CD14-positive monocyte (primary cell): Measurements from ENCODE around the gene SPRY1. TPM values are rescaled to one million over a fixed set of nuclear protein-coding genes. Genes with fewer than 3 reads are reported as not detected.

Experiments
- DNase-seq, 3 donors: peaks; one replicate each; pipeline ENCODE4 v3.0.0-alpha.2; 2011 to 2022
- H2AFZ ChIP-seq: 2 replicates; pipeline ENCODE4 v1.6.0; 2012; ENCODE audit warnings: mild to moderate bottlenecking, low read depth, low read length, inconsistent platforms; ENCODE audit not compliant: insufficient read depth, poor library complexity, severe bottlenecking
- H3K27ac ChIP-seq, 2 donors: 1 replicate in 1 of 2; 2 replicates in 1 of 2; pipeline ENCODE4 v1.5.1; 2012 to 2013; ENCODE audit warnings: low read length in 2 of 2, control low read depth in 1 of 2, inconsistent platforms in 1 of 2, low read depth in 1 of 2, mild to moderate bottlenecking in 1 of 2
- H3K27me3 ChIP-seq, 2 donors: one replicate each; pipeline versions ENCODE4 v1.6.0 to v1.6.1; 2011 to 2013; ENCODE audit warnings: low read length in 2 of 2; ENCODE audit not compliant: control insufficient read depth in 2 of 2, insufficient read depth in 2 of 2
- H3K36me3 ChIP-seq, 2 donors: replicated peaks in 1 of 2; 1 replicate in 1 of 2; 2 replicates in 1 of 2; pipeline versions ENCODE4 v1.5.1 to v1.6.1; 2012 to 2013; ENCODE audit warnings: low read length in 2 of 2, control low read depth in 1 of 2, inconsistent platforms in 1 of 2, mild to moderate bottlenecking in 1 of 2; ENCODE audit not compliant: insufficient read depth in 2 of 2, control insufficient read depth in 1 of 2
- H3K4me1 ChIP-seq, 2 donors: 1 replicate in 1 of 2; 2 replicates in 1 of 2; pipeline versions ENCODE4 v1.5.1 to v1.6.1; 2012 to 2013; ENCODE audit warnings: low read length in 2 of 2, control low read depth in 1 of 2, inconsistent platforms in 1 of 2, mild to moderate bottlenecking in 1 of 2, moderate library complexity in 1 of 2; ENCODE audit not compliant: insufficient read depth in 2 of 2, control insufficient read depth in 1 of 2
- H3K4me2 ChIP-seq: replicated peaks from 2 replicates; pipeline ENCODE3; 2012; ENCODE audit warnings: low read length, moderate library complexity, mild to moderate bottlenecking; ENCODE audit not compliant: poor library complexity, severe bottlenecking; ENCODE audit errors: extremely low read depth
- H3K4me3 ChIP-seq, 3 experiments: fragments of 200-600 bp in 1 of 3; sonication (generic) in 1 of 3; replicated peaks in 1 of 3; 1 replicate in 2 of 3; 2 replicates in 1 of 3; pipeline ENCODE4 v1.5.1; 2011 to 2013; ENCODE audit warnings: low read length in 3 of 3, mild to moderate bottlenecking in 3 of 3, control low read depth in 2 of 3, low read depth in 2 of 3, inconsistent platforms in 1 of 3, moderate library complexity in 1 of 3
- H3K79me2 ChIP-seq: 2 replicates; pipeline ENCODE4 v1.6.0; 2012; ENCODE audit warnings: mild to moderate bottlenecking, control low read depth, inconsistent platforms, low read length, moderate library complexity; ENCODE audit not compliant: insufficient read depth
- H3K9ac ChIP-seq: 2 replicates; pipeline ENCODE4 v1.6.0; 2017; ENCODE audit warnings: low read length, mild to moderate bottlenecking; ENCODE audit not compliant: insufficient read depth, poor library complexity, severe bottlenecking
- H3K9me3 ChIP-seq, 2 donors: replicated peaks in 1 of 2; 1 replicate in 1 of 2; 2 replicates in 1 of 2; pipeline versions ENCODE4 v1.5.1 to v1.6.1; 2012 to 2013; ENCODE audit warnings: low read length in 2 of 2, control low read depth in 1 of 2; ENCODE audit not compliant: control insufficient read depth in 1 of 2, insufficient read depth in 1 of 2
- H4K20me1 ChIP-seq: 2 replicates; pipeline ENCODE4 v1.6.0; 2012; ENCODE audit warnings: mild to moderate bottlenecking, low read length, control low read depth, moderate library complexity; ENCODE audit not compliant: insufficient read depth
- H3K27ac Mint-ChIP-seq, 7 donors: one replicate each; pipeline ENCODE4 v1.8.0; 2020; ENCODE audit warnings: mild to moderate bottlenecking in 7 of 7, mixed read lengths in 7 of 7, moderate library complexity in 6 of 7, inconsistent platforms in 2 of 7
- H3K27me3 Mint-ChIP-seq, 3 donors: one replicate each; pipeline ENCODE4 v1.8.0; 2021 to 2022; ENCODE audit warnings: low read depth in 3 of 3, mild to moderate bottlenecking in 3 of 3, mixed read lengths in 3 of 3, moderate library complexity in 3 of 3, inconsistent platforms in 1 of 3
- H3K36me3 Mint-ChIP-seq, 2 donors: one replicate each; pipeline ENCODE4 v1.8.0; 2020; ENCODE audit warnings: mixed read lengths in 2 of 2, inconsistent platforms in 1 of 2, mild to moderate bottlenecking in 1 of 2
- H3K4me1 Mint-ChIP-seq: one replicate; pipeline ENCODE4 v1.8.0; 2020; ENCODE audit warnings: mild to moderate bottlenecking, mixed read lengths
- H3K4me3 Mint-ChIP-seq, 2 donors: one replicate each; pipeline ENCODE4 v1.8.0; 2020; ENCODE audit warnings: mild to moderate bottlenecking in 2 of 2, mixed read lengths in 2 of 2, moderate library complexity in 1 of 2
- H3K9me3 Mint-ChIP-seq, 7 donors: one replicate each; pipeline ENCODE4 v1.8.0; 2020 to 2022; ENCODE audit warnings: mixed read lengths in 7 of 7, mild to moderate bottlenecking in 6 of 7, moderate library complexity in 6 of 7, inconsistent platforms in 2 of 7
- CTCF ChIP-seq: fragments of 200-600 bp; IDR thresholded peaks from one replicate; pipeline ENCODE4 v1.8.0; 2022; ENCODE audit warnings: antibody characterized with exemption, mild to moderate bottlenecking
- WGBS: methylation state at CpG from one replicate; pipeline ENCODE4 v1.1.5; 2013; ENCODE audit warnings: missing lambda C conversion rate; ENCODE audit not compliant: insufficient coverage; 5-methylcytosine and 5-hydroxymethylcytosine counted together
- intact Hi-C, 2 donors: fragments of 100-400 bp; cut with micrococcal nuclease; formaldehyde crosslinking; loops; one replicate each; pipeline versions ENCODE4 v1.15.0 to v1.15.1; 2023
- polyA plus RNA-seq, 3 donors: library from polyadenylated mRNA; depleted of rRNA in 1 of 3; unstranded in 2 of 3; stranded (reverse) in 1 of 3; fragments of 300-500 nt in 2 of 3; fragments of >200 nt in 1 of 3; fragmentation: Illumina TruSeq in 2 of 3; gene quantifications; 1 replicate in 2 of 3; 2 replicates in 1 of 3; pipeline ENCODE4 v1.2.3, GENCODE V29; 2012 to 2021

SPRY1 gene
- polyA plus RNA-seq, 3 donors = 1.1 to 3.7 (median 2.0) TPM

GRCh38 chr4:123349421-123350190, 47.0 kb upstream of the SPRY1 start:
- Histone ChIP-seq H3K9me3 (no peaks in the 10 kb centered on the region), H2AFZ (no peak overlapping the region), H3K27ac (no peak overlapping the region), H3K27me3 (no peaks in the 10 kb centered on the region), H3K79me2 (no peaks in the 10 kb centered on the region), H3K36me3 (no peaks in the 10 kb centered on the region), H3K4me2 (no peak overlapping the region), H3K9ac (no peak overlapping the region), H4K20me1 (no peaks in the 10 kb centered on the region), H3K4me3 (no peak overlapping the region), H3K4me1 (peaks cover 10 to 19% of the 10 kb centered on the region in 2 donors)
- intact Hi-C loops = loop anchor here in 1 of 2 donors (10.0 kb wide), 1 partner anchor 105 kb away; no protein-coding TSS in a partner anchor
- Mint-ChIP-seq H3K27me3 (peaks cover 0 to 3% (median 0%) of the 10 kb centered on the region in 3 donors), H3K9me3 (peaks cover 0 to 4% (median 2%) of the 10 kb centered on the region in 7 donors), H3K36me3 (no peaks in the 10 kb centered on the region), H3K4me3 (no peak overlapping the region), H3K4me1 (peaks cover 15% of the 10 kb centered on the region), H3K27ac (no peak overlapping the region)
- no peak for TF ChIP-seq CTCF
- 98% methylated on average over 5 of the region's 7 CpGs for WGBS
- DNase-seq = no peak

- H3K9me3 Mint-ChIP-seq = peaks cover 0 to 4% (median 2%) of the 10 kb centered on the region in 7 donors
- no peaks in the 10 kb centered on the region for H3K27me3 ChIP-seq
- no peaks in the 10 kb centered on the region for H3K36me3 Mint-ChIP-seq
- H3K4me2 ChIP-seq = no peak overlapping the region
- no peaks in the 10 kb centered on the region for H4K20me1 ChIP-seq
- peaks cover 0 to 1% (median 0%) of the 10 kb centered on the region in 3 donors for H3K27me3 Mint-ChIP-seq
- H3K27ac ChIP-seq = no peak overlapping the region
- 57% methylated on average over 2 of the region's 5 CpGs for WGBS
- DNase-seq = no peak
- no peak overlapping the region for H3K4me3 Mint-ChIP-seq
- intact Hi-C loops = loop anchor here in 1 of 2 donors (10.0 kb wide), 1 partner anchor 105 kb away; no protein-coding TSS in a partner anchor
- H3K36me3 ChIP-seq = no peaks in the 10 kb centered on the region
- no peak for TF ChIP-seq CTCF
- H3K9me3 ChIP-seq = no peaks in the 10 kb centered on the region
- H3K4me1 Mint-ChIP-seq = peaks cover 15% of the 10 kb centered on the region
- no peak overlapping the region for H3K9ac ChIP-seq
- peaks cover 10 to 19% of the 10 kb centered on the region in 2 donors for H3K4me1 ChIP-seq
- H3K4me3 ChIP-seq = no peak overlapping the region
- H2AFZ ChIP-seq = no peak overlapping the region
- H3K79me2 ChIP-seq = no peaks in the 10 kb centered on the region
- H3K27ac Mint-ChIP-seq = no peak overlapping the region
These were observed 46.4 kb upstream of the SPRY1 start for GRCh38 chr4:123350191-123350544.
